ENCODE results near the gene CHD2.

DNA sequence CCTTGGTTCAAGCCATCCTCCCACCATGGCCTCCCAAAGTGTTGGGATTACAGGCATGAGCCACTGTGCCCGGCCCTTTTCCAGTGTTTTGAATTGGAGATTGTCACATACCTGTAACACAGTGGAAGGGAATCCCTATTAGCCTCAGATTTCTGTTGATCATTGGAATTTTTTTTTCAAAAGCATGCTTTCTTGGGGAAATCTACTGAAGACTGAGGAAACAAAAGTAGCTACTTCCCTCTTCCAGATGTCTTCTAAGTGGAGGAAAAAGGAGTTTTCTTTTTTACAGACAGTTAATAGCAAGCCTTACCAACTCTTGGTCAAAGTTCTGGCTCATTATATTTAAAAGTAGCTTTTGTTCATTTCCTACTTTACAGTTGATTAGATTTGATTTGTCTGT, 33.7 kb downstream of the CHD2 start:
- TF ChIP-seq, protein P1, sequence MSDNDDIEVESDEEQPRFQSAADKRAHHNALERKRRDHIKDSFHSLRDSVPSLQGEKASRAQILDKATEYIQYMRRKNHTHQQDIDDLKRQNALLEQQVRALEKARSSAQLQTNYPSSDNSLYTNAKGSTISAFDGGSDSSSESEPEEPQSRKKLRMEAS (IDR thresholded peaks at IDR 0.05; ENCODE audit: low read depth, low read length), result no peak
- TF ChIP-seq SRF (IDR thresholded peaks at IDR 0.05; ENCODE audit: low read depth in 2 of 2, low read length in 2 of 2) (no peak), HDAC2 (IDR thresholded peaks at IDR 0.05) (no peak), MTA2 (IDR thresholded peaks at IDR 0.05; ENCODE audit: low read depth) (no peak), BHLHE40 (IDR thresholded peaks at IDR 0.05; ENCODE audit: borderline replicate concordance in 1 of 2, low read depth in 2 of 2, low read length in 1 of 2) (no peak), EP300 (IDR thresholded peaks at IDR 0.05; ENCODE audit: borderline replicate concordance in 1 of 2, control insufficient read depth in 1 of 2, low read depth in 2 of 2, low read length in 2 of 2) (no peak), YY1 (IDR thresholded peaks at IDR 0.05; ENCODE audit: low read depth, low read length) (no peak), KDM1A (IDR thresholded peaks at IDR 0.05; ENCODE audit: borderline replicate concordance) (no peak), POLR2A (IDR thresholded peaks at IDR 0.05; ENCODE audit: low read depth, low read length) (no peak)
- TF ChIP-seq, protein P2, sequence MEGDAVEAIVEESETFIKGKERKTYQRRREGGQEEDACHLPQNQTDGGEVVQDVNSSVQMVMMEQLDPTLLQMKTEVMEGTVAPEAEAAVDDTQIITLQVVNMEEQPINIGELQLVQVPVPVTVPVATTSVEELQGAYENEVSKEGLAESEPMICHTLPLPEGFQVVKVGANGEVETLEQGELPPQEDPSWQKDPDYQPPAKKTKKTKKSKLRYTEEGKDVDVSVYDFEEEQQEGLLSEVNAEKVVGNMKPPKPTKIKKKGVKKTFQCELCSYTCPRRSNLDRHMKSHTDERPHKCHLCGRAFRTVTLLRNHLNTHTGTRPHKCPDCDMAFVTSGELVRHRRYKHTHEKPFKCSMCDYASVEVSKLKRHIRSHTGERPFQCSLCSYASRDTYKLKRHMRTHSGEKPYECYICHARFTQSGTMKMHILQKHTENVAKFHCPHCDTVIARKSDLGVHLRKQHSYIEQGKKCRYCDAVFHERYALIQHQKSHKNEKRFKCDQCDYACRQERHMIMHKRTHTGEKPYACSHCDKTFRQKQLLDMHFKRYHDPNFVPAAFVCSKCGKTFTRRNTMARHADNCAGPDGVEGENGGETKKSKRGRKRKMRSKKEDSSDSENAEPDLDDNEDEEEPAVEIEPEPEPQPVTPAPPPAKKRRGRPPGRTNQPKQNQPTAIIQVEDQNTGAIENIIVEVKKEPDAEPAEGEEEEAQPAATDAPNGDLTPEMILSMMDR (IDR thresholded peaks at IDR 0.05 in 2 of 3, conservative IDR thresholded peaks at IDR 0.05 in 1 of 3; ENCODE audit: control insufficient read depth in 2 of 3, extremely low read depth in 1 of 3, insufficient read depth in 1 of 3, low read depth in 3 of 3, low read length in 3 of 3), result no peak
- TF ChIP-seq, protein P3, sequence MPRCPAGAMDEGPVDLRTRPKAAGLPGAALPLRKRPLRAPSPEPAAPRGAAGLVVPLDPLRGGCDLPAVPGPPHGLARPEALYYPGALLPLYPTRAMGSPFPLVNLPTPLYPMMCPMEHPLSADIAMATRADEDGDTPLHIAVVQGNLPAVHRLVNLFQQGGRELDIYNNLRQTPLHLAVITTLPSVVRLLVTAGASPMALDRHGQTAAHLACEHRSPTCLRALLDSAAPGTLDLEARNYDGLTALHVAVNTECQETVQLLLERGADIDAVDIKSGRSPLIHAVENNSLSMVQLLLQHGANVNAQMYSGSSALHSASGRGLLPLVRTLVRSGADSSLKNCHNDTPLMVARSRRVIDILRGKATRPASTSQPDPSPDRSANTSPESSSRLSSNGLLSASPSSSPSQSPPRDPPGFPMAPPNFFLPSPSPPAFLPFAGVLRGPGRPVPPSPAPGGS (IDR thresholded peaks at IDR 0.05; ENCODE audit: borderline replicate concordance, insufficient read depth, low read depth, low read length, poor library complexity, severe bottlenecking), result no peak
- TF ChIP-seq, protein P4, sequence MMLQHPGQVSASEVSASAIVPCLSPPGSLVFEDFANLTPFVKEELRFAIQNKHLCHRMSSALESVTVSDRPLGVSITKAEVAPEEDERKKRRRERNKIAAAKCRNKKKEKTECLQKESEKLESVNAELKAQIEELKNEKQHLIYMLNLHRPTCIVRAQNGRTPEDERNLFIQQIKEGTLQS (IDR thresholded peaks at IDR 0.05; ENCODE audit: borderline replicate concordance, extremely low read depth, low read depth, low read length), result no peak
- TF ChIP-seq, protein P5, sequence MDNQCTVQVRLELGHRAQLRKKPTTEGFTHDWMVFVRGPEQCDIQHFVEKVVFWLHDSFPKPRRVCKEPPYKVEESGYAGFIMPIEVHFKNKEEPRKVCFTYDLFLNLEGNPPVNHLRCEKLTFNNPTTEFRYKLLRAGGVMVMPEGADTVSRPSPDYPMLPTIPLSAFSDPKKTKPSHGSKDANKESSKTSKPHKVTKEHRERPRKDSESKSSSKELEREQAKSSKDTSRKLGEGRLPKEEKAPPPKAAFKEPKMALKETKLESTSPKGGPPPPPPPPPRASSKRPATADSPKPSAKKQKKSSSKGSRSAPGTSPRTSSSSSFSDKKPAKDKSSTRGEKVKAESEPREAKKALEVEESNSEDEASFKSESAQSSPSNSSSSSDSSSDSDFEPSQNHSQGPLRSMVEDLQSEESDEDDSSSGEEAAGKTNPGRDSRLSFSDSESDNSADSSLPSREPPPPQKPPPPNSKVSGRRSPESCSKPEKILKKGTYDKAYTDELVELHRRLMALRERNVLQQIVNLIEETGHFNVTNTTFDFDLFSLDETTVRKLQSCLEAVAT (IDR thresholded peaks at IDR 0.05), result no peak

Data from GM12878 (cell line).